ENCODE data around the gene ADAMTS12.

DNA sequence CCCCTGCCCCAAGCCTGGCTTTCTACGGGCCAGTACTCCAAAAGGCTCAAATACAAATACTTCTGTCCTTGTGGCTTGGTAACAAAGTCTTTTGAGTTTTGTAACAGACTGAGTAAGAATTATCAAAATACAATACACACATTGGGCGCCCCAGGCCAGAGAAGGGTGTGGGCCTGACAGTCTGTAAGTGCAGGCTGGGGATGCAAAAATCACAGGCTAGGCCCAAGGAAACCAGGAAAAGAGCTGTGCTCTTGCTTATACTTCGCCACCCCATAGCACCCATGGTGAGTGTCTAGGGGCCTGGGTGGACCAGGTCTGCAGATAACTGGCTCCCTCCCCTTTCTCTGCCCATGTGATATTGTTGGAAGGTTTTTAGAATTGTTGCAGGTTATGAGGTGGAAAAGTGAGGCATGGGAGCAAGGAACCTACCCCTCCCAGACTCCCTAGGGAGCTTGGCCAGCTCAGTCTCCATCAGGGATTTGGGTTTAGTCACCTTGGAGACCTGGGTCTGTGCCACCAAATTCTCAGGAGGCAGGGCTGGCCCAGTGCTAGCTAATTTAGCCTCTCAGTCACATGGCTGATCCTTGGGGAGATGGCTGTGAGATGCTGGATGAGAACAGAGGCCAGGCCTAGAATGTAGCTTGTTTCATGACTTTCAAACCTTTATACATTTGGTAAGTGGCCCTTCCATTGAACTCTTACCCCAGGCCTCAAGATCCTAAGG lies 378.2 kb downstream of the ADAMTS12 start:
- TF ChIP-seq, protein P1, sequence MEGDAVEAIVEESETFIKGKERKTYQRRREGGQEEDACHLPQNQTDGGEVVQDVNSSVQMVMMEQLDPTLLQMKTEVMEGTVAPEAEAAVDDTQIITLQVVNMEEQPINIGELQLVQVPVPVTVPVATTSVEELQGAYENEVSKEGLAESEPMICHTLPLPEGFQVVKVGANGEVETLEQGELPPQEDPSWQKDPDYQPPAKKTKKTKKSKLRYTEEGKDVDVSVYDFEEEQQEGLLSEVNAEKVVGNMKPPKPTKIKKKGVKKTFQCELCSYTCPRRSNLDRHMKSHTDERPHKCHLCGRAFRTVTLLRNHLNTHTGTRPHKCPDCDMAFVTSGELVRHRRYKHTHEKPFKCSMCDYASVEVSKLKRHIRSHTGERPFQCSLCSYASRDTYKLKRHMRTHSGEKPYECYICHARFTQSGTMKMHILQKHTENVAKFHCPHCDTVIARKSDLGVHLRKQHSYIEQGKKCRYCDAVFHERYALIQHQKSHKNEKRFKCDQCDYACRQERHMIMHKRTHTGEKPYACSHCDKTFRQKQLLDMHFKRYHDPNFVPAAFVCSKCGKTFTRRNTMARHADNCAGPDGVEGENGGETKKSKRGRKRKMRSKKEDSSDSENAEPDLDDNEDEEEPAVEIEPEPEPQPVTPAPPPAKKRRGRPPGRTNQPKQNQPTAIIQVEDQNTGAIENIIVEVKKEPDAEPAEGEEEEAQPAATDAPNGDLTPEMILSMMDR (IDR thresholded peaks at IDR 0.05 in 4 of 5, conservative IDR thresholded peaks at IDR 0.05 in 1 of 5) = no peak
- no peak for TF ChIP-seq POLR2A (IDR thresholded peaks at IDR 0.05)
